HG03175 (cell line): ENCODE results near the gene RHBDL1.

ENCODE experiments used
- ATAC-seq: cut with Tn5 transposase; IDR thresholded peaks from one replicate; pipeline ENCODE4 v1.9.1; 2021; ENCODE audit warnings: mild to moderate bottlenecking, moderate library complexity; ENCODE audit not compliant: unreplicated experiment

RHBDL1 gene

GRCh38 chr16:672371-672770 lies 3.1 kb upstream of the RHBDL1 start:
- ATAC-seq, result no peak

- no peak for ATAC-seq
Observed at GRCh38 chr16:672851-673250, 2.6 kb upstream of the RHBDL1 start.

GRCh38 chr16:673399-673991 lies 2.0 kb upstream of the RHBDL1 start:
- no peak for ATAC-seq

- no peak for ATAC-seq
Observed at GRCh38 chr16:674214-674881, 1.1 kb upstream of the RHBDL1 start.

GRCh38 chr16:675884-676564 lies 553 bp downstream of the RHBDL1 start:
- ATAC-seq, result no peak

GRCh38 chr16:676565-676902 lies 1.1 kb downstream of the RHBDL1 start:
- ATAC-seq, result no peak

GRCh38 chr16:676913-677312 lies 1.4 kb downstream of the RHBDL1 start:
- no peak for ATAC-seq

GRCh38 chr16:677316-678190 lies 2.1 kb downstream of the RHBDL1 start:
- ATAC-seq, result no peak

- no peak for ATAC-seq
Observed at GRCh38 chr16:678209-678857, 2.9 kb downstream of the RHBDL1 start.

- peak; percentile 2 for ATAC-seq
Observed at GRCh38 chr16:678858-679813, 3.7 kb downstream of the RHBDL1 start.

GRCh38 chr16:679814-680624 lies 4.5 kb downstream of the RHBDL1 start, which contains the start of gene STUB1:
TSS of gene STUB1 (plus strand) at chr16:680410. CDS start at chr16:680526, 116 bp downstream.
- peak; percentile 40 for ATAC-seq

- ATAC-seq, result no peak
Observed at GRCh38 chr16:680625-680945, 5.1 kb downstream of the RHBDL1 start.

GRCh38 chr16:680967-681745 lies 5.7 kb downstream of the RHBDL1 start:
- no peak for ATAC-seq

GRCh38 chr16:681746-682427 lies 6.4 kb downstream of the RHBDL1 start:
- ATAC-seq, result no peak

- ATAC-seq, result no peak
Observed at GRCh38 chr16:682493-683395, 7.3 kb downstream of the RHBDL1 start.

GRCh38 chr16:683396-684070 lies 8.1 kb downstream of the RHBDL1 start:
- ATAC-seq, result no peak
